Measurements from ENCODE around the gene SPAG16.
A peak's percentile ranks its signal among the peaks of the same experiment; 100 is the strongest.

SPAG16 gene

GRCh38 chr2:213429516-213429915, 145.3 kb downstream of the SPAG16 start (continued):
- no peak for TF ChIP-seq ZNF518A (tag by site-specific recombination; conservative IDR thresholded peaks at IDR 0.05; ENCODE audit: low read depth)
- no peak for TF ChIP-seq FEZF1 (tag by site-specific recombination; IDR thresholded peaks at IDR 0.05)
- TF ChIP-seq ZNF777 (tag by site-specific recombination; IDR thresholded peaks at IDR 0.05; ENCODE audit: borderline replicate concordance) = no peak
- no peak for TF ChIP-seq ZNF48 (tag by site-specific recombination; IDR thresholded peaks at IDR 0.05)
- TF ChIP-seq, protein P1, sequence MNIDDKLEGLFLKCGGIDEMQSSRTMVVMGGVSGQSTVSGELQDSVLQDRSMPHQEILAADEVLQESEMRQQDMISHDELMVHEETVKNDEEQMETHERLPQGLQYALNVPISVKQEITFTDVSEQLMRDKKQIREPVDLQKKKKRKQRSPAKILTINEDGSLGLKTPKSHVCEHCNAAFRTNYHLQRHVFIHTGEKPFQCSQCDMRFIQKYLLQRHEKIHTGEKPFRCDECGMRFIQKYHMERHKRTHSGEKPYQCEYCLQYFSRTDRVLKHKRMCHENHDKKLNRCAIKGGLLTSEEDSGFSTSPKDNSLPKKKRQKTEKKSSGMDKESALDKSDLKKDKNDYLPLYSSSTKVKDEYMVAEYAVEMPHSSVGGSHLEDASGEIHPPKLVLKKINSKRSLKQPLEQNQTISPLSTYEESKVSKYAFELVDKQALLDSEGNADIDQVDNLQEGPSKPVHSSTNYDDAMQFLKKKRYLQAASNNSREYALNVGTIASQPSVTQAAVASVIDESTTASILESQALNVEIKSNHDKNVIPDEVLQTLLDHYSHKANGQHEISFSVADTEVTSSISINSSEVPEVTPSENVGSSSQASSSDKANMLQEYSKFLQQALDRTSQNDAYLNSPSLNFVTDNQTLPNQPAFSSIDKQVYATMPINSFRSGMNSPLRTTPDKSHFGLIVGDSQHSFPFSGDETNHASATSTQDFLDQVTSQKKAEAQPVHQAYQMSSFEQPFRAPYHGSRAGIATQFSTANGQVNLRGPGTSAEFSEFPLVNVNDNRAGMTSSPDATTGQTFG (tag by site-specific recombination; IDR thresholded peaks at IDR 0.05; ENCODE audit: borderline replicate concordance) = no peak
- no peak for TF ChIP-seq ZNF248 (tag by site-specific recombination; IDR thresholded peaks at IDR 0.05)
- no peak for TF ChIP-seq GLIS1 (tag by site-specific recombination; IDR thresholded peaks at IDR 0.05)
- TF ChIP-seq ZNF670 (tag by site-specific recombination; IDR thresholded peaks at IDR 0.05; ENCODE audit: low read depth) = no peak

GRCh38 chr2:213443921-213444320, 159.7 kb downstream of the SPAG16 start:
- H3K9me3 ChIP-seq (ENCODE audit: control insufficient read depth, insufficient read depth, low read depth, low read length) = no peaks in the 10 kb centered on the region
- no peaks in the 10 kb centered on the region for H3K4me1 ChIP-seq (ENCODE audit: control insufficient read depth, insufficient read depth, low read length)
- no peaks in the 10 kb centered on the region for H3K36me3 ChIP-seq (ENCODE audit: control insufficient read depth in 2 of 2, insufficient read depth in 1 of 2, low read length in 2 of 2)
- no peak for TF ChIP-seq KLF10 (tag by site-specific recombination; IDR thresholded peaks at IDR 0.05)
- TF ChIP-seq, protein P2, sequence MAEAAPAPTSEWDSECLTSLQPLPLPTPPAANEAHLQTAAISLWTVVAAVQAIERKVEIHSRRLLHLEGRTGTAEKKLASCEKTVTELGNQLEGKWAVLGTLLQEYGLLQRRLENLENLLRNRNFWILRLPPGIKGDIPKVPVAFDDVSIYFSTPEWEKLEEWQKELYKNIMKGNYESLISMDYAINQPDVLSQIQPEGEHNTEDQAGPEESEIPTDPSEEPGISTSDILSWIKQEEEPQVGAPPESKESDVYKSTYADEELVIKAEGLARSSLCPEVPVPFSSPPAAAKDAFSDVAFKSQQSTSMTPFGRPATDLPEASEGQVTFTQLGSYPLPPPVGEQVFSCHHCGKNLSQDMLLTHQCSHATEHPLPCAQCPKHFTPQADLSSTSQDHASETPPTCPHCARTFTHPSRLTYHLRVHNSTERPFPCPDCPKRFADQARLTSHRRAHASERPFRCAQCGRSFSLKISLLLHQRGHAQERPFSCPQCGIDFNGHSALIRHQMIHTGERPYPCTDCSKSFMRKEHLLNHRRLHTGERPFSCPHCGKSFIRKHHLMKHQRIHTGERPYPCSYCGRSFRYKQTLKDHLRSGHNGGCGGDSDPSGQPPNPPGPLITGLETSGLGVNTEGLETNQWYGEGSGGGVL (tag by site-specific recombination; IDR thresholded peaks at IDR 0.05) = no peak
- no peak for TF ChIP-seq ZNF48 (tag by site-specific recombination; IDR thresholded peaks at IDR 0.05)
- TF ChIP-seq ZNF426 (tag by site-specific recombination; IDR thresholded peaks at IDR 0.05) = no peak
- H3K4me3 ChIP-seq (ENCODE audit: low read depth, low read length) = no peak overlapping the region
- ChIA-PET POLR2A (no interaction called here), CTCF (no interaction called here)
- no peak overlapping the region for H3K27ac ChIP-seq (ENCODE audit: extremely low read depth, low read depth, low read length)

DNA sequence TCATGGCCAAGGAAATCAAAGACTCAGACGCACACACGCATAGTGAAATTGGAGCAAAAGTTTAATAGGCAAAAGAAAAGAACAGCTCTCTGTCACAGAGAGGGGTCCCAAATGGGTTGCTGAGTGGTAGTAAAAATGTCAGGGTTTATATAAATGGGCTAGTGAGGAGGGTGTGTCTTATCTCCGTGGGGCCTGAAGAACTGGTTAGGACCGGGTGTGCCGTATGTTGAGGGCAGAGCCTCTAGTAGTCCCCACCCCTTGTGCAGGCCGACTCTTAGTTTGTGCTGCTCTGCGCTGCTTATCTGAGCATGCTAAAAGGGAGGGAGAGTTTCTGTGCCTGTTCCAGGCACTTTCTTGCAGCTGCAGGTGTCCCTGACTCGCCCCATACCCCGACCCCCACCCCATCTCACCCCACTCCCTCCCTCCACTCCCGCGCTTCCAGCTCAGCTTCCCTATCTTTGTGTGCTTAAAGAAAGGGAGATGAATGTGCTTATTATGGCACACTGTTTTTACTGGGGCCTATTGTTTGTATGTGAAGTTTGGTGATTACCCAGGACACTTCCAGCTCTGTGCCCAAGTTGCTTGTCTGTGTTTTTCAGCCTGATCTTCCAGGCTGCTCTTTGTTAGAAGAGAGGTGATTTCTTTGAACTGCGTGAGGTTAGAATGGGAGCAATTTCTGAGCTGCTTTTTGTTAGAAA, 167.4 kb downstream of the SPAG16 start:
- no peaks in the 10 kb centered on the region for H3K9me3 ChIP-seq (ENCODE audit: control insufficient read depth, insufficient read depth, low read depth, low read length)
- no peaks in the 10 kb centered on the region for H3K36me3 ChIP-seq (ENCODE audit: control insufficient read depth in 2 of 2, insufficient read depth in 1 of 2, low read length in 2 of 2)
- CTCF ChIA-PET = interaction anchor here (0.7 to 0.9 kb wide), 2 partner anchors 550 to 1136 kb away, joined by 3 read pairs; no protein-coding TSS in a partner anchor
- no peak overlapping the region for H3K4me3 ChIP-seq (ENCODE audit: low read depth, low read length)
- H3K4me1 ChIP-seq (ENCODE audit: control insufficient read depth, insufficient read depth, low read length) = no peaks in the 10 kb centered on the region
- H3K27ac ChIP-seq (ENCODE audit: extremely low read depth, low read depth, low read length) = no peak overlapping the region; the same call in 1 of the 2 replicates
- POLR2A ChIA-PET = no interaction called here
- TF ChIP-seq FEZF1 (tag by site-specific recombination; IDR thresholded peaks at IDR 0.05) = peak; percentile 98
- 0 out of 2 replicates have a peak, but pooled peaks have one; percentile 29 for TF ChIP-seq KLF1 (tag by site-specific recombination; IDR thresholded peaks at IDR 0.05)
- no peak for TF ChIP-seq SETDB1 (IDR thresholded peaks at IDR 0.05; ENCODE audit: insufficient read length, low read length)
- TF ChIP-seq, protein P3, sequence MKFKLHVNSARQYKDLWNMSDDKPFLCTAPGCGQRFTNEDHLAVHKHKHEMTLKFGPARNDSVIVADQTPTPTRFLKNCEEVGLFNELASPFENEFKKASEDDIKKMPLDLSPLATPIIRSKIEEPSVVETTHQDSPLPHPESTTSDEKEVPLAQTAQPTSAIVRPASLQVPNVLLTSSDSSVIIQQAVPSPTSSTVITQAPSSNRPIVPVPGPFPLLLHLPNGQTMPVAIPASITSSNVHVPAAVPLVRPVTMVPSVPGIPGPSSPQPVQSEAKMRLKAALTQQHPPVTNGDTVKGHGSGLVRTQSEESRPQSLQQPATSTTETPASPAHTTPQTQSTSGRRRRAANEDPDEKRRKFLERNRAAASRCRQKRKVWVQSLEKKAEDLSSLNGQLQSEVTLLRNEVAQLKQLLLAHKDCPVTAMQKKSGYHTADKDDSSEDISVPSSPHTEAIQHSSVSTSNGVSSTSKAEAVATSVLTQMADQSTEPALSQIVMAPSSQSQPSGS (tag by site-specific recombination; IDR thresholded peaks at IDR 0.05; ENCODE audit: low read depth) = no peak
- peak; percentile 92 for TF ChIP-seq ZNF677 (tag by site-specific recombination; IDR thresholded peaks at IDR 0.05)
- TF ChIP-seq ZIC2 (tag by site-specific recombination; IDR thresholded peaks at IDR 0.05) = 0 out of 2 replicates have a peak, but pooled peaks have one; percentile 21
- TF ChIP-seq GLIS1 (tag by site-specific recombination; IDR thresholded peaks at IDR 0.05) = peak; percentile 18; the same call in 1 of the 2 replicates
- peak; percentile 79; the same call in 1 of the 2 replicates for TF ChIP-seq TRIM28 (IDR thresholded peaks at IDR 0.05; ENCODE audit: borderline replicate concordance, low read length)
